GOT3 (cell line): ENCODE results near the gene HS3ST3A1.
"Not testable (repeated sequence)": the region's sequence is repeated elsewhere in the genome, so short reads cannot be mapped to it uniquely, and the experiment has no call there.

Source experiments
- DNase-seq: peaks from one replicate; lab custom pipeline; 2025; ENCODE audit warnings: mixed read lengths; lab: John Stamatoyannopoulos, UW

Gene HS3ST3A1

DNA sequence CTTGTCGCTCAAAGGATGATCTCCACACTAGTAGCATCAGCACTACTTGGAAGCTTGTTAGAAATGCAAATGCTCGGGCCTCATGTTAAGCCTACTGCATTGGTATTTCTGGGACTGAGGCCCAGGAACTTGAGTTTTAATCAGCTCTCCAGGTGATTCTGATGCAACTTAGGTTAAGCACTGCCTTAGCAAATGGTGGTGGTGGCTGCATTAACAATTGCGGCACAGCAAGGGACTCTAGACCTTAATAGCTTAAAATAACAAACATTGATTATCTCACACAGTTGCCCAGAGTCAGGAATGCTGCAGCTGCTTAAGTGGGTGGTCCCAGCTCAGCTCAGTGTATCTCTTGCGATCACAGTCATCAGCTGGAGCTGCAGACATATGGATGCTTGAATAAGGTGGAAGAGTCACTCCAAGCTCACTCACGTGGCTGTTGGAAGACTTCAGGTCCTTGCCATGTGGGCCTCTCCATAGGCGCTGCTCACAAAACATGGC lies 25.8 kb downstream of the HS3ST3A1 start:
- DNase-seq: no peak

DNA sequence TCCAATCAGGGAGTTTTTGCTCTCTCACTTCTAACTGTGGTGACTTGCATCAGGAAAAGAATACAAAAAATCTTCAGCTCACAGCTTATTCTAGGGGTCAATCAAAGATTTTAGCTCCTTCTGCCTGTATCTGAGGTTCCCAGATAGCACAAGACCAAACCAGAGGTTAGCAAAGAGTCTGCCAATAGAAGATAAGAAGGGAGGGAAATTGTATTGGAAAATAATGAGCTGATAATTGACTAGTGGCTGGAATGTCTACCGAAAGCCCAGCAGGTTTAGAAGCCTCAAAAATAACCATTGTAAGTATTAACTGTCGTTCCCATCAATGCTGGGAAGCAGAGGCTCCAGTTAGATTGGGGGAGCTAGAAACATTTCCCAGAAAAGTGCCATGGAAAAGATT lies 26.3 kb downstream of the HS3ST3A1 start:
- DNase-seq: no peak

DNA sequence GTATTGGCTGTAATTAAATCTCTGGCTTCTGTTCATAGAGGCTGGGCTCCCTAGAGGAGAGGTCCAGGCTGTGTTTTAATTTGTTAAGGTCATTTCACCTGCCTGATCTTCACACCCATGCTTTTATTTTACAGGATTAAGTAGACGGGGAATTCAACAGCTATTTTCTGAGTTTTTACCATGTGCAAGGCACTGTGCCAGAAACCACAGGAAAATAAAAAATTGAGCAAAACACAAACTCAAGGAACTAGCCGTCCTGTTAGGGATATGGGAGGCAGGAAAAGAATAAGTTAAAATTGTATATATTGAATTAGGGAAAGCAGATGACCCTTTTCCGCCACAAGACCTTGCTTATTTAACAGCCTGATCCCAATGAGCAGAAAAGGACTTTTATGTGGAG lies 29.1 kb downstream of the HS3ST3A1 start:
- no peak for DNase-seq

DNA sequence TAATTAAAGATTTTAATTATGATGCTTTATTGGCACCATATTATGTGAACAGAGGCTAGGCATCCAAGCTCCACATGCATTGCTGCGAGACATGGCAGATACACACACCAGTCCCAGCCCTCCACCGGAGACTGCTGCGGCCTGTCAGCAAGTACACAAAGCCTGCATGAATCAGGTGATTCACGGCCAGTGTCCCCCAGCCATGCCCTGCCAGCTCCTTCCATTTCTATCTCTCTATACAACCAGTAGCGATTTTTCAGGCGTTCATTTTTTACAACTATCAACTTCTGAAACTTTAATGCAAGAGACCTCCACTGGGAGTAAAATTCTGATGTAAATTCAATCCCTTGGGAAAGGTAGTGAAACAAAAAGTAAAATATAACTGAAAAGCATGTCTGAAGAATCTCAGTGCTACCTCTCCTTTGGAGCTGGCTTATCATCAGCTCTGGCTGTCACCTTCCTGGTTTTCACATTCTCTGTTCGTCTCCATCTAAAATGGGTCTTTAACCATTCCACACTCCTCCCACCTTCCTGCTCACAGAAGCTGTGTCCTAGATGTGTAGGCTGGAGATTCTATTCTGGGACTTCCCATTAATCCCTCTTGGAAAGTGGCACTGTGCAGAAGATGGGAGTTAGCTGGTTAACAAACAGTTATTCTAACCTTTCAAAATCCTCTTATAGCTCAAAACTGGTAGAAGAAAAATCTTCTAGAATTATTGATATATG lies 32.2 kb downstream of the HS3ST3A1 start:
- no peak for DNase-seq

DNA sequence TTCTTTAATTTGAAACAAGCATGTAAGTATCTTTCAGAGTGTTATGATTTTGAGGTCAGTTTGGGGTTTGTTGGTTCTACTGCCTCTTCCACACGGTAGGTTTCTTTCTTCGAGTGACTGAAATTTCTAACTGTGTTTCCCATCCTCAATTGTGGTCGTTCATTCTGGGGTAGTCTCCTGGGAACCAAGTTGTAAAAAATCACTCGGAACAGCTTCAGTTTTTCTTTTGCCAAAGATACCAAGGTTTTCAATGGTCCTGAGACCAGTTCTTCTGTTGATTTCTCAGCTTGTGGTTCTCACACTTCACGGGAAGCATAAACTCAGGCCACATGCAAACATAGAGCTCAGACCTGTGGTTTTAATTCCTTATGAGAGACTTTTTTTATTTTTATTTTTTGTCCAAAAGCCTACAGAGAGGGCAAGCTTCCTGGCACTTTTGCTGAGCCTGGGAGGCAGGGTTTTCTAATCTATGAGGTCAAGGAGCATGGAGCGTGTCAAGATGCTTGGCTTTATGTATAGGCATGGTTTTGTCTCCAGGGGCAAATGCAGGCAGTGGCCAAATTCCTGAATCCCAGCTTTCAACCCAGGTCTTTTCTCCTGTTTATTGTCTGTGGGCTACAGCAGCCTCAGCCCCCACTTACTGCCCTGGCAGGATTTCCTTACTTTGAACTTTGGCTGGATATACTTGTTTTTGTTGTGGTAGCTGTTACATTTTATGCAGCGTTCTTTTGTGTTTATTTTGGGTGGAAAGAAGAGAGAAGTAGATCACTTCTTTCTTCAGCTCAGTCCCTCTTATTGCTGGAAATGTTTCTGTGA lies 32.9 kb downstream of the HS3ST3A1 start:
- DNase-seq: no peak

DNA sequence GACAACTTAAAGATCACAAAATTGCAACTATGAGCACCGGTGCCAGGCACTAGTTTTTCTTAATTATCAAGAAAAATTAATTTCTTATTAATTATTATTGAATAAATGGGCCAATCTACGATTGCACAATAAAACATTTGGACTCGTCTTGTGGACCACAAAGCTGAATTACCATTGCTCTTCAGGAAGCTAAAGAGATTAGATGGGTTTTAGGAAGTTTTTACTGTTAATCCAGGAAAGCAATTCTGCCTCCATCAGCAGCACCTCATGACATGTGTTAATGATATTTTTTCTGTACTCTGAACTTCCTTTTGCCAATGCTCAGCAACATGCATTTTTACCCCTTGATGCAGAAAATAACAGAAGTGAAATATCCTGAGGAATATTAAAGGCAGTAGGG lies 37.9 kb downstream of the HS3ST3A1 start:
- no peak for DNase-seq

DNA sequence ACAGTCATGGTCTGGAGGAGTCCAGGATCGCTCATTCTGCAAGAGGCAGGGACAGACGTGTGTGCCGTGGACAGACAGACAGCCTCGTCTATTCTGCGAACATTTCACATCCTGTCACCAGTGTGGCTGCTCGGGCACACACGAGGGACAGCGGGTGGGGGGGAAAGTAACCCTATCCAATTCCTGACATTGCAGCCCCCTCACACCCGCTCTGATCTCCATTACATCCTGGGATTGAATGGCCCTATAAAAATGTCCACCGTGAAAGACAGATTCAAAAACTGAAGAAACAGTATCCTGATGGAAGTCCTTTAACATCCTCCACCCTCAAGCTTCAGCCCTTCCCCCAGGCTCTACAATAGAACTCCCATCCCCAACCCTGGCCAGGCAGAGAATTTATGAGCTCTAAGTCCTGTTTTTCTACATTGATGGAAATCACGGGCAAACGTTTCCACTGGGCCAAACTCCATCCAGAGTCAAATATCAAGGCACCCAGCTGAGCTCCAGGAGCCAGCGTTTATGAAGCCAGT lies 39.4 kb downstream of the HS3ST3A1 start:
- peak; percentile 24 for DNase-seq

DNA sequence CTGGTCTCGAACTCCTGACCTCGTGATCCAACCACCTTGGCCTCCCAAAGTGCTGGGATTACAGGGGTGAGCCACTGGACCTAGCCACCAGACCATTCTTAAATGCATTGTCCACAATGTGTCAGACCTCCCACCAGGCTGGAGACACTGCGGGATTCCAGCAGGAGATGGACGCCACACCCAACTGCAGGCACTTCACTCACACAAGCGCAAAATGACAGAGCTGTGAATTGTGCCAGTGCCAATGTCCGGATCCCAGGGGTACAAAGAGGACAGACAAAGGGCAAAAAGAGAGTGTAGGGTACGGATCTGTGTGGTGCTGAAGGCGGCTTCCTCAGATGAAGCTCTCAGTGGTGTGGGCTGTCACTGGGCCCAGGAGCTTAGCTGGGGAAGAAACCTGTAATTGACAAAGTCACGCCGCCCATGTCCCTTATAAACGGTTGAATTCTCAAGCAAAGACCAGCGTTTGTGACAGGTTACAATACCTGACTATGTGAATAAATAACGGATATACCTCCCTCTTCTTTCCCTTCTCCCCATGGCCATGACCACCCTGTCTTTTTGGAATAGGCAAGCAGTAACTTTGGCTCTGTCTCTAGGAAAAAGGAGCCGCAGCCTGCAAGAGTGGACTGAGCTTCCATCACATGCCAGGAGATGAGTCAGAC lies 40.0 kb downstream of the HS3ST3A1 start:
- DNase-seq: no peak

DNA sequence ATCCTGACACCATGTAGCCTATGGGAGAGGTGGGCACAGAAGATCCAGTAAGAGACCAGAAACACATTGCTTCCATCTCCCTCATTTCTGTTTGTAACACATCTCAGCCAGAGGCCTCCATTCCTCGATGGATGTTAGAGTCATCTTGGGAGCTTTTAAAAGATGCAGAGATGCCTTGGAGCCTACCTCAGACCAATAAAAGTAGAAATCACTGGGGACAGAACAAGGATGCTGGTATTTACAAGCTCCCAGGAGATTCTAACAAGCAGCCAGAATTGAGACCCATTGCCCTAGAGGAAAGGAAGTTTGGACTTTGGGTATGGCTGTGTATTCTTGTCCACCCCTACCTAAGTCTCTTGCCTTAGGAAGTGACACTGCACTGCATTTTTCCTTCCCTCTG lies 40.8 kb downstream of the HS3ST3A1 start:
- no peak for DNase-seq

DNA sequence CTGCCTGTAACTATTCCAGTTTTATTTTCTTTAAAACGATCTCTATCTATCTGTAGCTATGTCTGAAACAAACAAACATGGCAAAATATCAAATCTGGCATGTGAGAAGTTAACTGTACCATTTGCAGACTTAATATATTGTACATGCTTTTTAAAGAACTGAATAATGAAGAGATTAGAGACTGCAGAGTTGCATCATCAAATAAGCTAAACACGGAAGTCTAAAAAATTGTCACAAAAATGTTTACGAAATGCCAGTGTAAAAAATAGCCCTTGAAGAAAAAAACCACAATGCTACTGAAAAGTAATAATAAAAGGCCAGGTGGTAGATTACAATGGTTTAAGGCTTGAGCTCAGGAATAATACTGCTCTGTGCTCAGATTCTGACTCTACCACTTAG lies 43.1 kb downstream of the HS3ST3A1 start:
- no peak for DNase-seq

DNA sequence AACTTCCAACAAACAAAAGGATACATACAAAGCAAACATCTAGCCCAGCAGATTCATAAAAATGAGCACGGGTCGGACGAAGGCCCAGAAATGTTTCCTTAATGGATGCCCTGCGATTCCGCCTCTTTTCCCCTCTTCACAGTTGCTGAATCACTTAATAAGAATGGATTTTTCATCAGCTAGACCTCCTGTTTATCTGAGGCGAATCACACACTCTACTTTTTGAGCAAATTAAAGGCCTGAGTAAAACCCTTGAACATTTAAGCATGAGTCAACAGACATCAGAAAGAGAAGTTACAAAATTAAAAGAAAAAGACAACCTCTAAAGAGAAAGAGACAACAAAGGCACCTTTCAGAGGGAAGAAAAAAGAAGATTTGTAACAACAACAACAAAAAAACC lies 44.7 kb downstream of the HS3ST3A1 start:
- DNase-seq: no peak

DNA sequence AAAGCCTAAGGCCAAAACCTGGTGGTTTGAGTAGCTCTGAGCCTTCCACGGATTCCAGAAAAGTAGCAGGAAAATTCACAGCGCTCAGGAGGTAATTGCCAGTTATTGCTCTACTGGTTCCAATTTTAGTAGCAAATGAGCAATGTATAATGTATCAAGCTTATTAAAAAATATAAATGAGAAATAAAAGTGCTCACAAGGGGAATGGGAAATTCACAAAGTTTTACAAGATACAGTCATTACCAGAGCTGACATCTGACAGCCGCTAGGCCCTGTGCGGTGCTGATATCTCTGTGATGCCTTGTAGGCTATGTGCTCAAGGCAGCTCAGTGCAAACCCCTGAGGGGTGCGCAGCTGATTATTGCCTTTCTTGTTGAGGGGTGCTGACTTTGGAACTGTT lies 47.5 kb downstream of the HS3ST3A1 start:
- no peak for DNase-seq

DNA sequence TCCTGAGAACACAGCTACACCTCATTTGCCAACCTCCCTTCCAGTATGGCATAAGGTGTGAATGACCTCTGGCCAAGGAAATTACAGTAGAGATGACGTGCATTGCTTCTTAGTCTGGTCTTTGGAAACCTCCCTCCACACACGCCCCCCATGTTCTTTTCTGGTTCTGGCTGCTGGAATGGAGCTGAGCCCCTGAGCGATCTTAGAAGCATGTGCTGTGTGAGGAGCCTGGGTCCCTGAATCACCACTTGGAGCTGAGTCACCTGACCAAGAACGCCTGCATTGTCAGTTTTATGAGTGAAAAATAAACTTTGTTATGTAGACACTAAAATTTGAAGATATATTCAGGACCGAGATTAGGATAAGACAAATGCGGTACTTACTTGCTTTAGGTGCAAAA lies 51.4 kb downstream of the HS3ST3A1 start:
- no peak for DNase-seq

DNA sequence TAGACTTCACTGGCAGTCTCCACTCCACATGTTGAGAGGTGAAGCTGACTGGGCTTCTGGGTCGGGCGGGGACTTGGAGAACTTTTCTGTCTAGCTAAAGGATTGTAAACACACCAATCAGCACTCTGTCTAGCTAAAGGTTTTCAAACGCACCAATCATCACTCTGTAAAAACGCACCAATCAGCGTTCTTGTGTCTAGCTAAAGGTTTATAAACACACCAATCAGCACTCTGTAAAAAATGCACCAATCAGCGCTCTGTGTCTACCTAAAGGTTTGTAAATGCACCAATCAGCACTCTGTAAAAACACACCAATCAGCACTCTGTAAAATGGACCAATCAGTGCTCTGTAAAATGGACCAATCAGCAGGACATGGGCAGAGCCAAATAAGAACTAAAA lies 53.2 kb downstream of the HS3ST3A1 start:
- not testable (repeated sequence) for DNase-seq

DNA sequence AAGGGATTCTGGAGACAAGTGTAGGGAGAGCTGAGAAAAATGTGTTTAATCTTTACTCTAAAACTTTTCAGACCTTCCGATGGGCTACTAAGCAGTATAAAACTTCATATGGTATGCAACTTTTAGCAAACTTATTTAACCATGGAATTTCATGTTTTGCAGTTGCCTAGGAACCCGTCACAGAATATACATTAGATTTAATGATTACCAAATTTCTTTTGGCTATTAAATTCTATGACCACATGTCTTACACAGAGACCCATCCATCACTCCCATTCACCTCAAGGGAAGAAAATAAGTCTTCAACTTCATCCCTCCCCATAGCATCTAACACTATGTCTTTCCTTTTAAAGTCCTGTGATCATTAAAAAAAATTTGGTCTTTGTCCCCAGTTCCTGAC lies 54.9 kb downstream of the HS3ST3A1 start:
- DNase-seq: no peak

DNA sequence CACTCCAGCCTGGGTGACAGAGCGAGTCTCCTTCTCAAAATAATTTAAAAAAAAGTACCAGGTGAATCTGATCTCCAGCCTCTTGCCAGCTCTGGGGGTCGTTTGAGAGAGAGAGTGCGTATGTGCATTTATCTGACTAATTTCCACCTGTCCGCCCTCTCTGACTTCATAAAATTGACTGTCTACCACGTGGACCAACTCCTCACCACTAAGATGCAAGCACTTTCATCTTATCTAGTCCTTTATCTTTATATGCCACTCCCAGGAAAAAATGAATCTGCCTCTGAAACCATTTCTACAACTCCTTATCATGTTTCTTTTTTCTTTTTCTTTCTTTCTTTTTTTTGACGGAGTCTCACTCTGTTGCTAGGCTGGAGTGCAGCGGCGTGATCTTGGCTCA lies 55.8 kb downstream of the HS3ST3A1 start:
- no peak for DNase-seq

DNA sequence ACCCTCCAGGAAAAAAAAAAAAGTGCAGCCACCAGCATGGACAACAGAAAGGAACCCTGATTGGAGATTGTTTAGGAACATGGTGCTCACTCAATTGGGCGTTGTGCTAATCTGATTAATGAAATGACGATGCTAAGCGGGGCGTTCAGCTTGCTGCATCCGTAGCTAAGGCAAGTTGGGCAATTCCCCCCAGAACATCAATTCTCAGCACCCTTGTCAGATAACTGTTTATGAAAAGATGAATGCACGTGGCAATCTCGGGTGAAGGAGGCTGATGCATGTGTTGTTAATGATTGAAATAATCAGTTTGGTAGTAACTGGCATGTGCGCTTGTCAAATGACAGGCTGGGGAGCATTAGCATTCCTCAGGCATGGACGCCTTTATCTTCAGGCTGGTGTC lies 57.0 kb downstream of the HS3ST3A1 start:
- DNase-seq: no peak

DNA sequence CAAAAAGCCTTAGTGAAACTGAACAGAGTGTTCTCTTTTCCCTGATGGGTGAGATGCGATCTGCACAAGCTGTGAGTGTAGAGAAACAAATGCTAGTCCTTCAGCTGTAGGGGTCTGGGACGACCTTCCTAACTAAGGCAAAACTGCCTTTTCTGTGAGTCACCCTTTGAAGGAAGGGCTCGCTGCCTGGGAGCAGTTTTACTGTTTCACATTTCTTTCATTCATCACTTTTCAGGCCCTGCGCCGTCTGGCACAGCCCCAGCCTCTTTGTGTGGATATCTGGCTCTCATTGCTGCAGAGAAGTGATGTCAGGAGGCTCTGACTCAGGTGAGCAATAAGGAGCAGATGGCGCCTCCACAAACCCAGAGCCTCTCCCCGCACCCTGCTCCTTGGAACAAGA lies 57.4 kb downstream of the HS3ST3A1 start:
- peak; percentile 35 for DNase-seq

DNA sequence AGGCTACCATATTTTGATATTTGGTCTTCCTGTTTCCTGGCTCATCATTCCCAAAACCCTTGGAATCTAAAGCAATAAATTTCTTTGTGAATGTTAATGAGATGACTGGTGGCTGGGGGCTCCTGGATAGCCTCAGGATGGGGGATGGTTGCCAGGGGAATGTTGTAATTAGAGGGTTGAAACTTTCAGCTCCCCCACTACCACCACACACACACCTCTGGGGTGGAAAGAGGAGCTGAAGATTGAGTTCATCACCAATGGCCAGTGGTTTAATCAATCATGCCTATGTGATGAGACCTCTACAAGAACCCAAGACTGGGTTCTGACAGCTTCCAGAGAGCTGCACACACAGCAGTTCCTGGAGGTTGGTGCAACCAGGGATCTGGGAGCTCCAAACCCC lies 59.1 kb downstream of the HS3ST3A1 start:
- no peak for DNase-seq

DNA sequence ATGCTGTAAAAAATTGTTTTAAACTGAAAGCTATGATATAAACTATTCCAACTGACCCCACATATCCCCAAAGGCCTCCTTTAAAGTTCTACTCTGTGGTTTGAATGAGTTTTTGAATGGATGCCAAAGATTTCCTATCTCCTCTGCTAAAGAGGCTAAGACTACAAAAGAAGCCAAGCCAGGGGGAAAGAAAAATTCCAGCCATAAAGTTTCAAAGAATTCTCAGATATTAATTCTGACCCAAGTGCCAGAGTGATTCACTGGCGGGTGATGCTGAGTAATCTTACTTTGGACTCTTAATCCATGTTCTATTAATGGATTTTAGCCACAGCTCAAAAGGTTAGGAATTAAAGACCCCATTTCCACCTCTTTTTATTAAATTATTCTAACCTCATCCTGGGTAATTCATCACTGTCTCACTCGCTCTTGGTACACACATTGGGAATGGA lies 60.7 kb downstream of the HS3ST3A1 start:
- no peak for DNase-seq

DNA sequence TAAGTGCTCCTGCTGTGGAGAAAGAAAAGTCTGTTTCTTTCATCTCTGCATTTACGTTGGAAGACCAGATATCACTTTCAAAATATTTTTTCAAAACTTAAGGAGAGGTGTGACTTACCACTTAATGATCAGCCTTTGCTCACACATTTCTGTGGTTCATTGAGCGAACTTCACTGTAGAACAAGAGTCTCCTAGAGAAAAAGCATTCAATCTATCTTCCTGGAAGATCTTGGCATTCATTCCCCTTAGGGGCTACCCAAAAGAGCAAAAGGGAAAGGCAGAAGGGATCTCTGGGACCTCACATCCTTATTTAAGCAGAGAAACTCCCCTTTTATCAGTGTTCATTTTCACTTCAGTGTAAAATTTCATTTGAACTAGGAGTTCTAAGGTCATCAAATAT lies 61.2 kb downstream of the HS3ST3A1 start:
- no peak for DNase-seq

DNA sequence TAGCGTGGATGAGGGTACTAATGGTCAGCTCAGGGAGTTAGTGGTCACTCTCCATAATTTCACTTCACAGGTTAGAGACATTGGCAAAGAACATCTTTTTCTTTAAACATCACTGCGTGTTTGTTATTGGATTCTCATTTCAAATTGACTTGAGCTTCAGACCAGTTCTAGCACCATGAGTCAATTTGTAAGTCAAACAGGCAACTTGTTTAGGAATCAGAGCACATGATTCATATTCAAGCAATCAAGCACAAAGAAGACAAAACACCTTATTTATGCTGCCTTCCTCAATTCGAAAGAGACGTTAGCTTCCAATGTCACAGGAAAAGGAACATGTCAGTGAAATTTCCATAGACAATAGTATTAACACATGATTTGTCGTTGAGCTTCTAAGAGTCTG lies 62.3 kb downstream of the HS3ST3A1 start:
- DNase-seq: no peak
